GM21367 (cell line): ENCODE data around the gene ACSL6.
"Not testable (repeated sequence)": the region's sequence is repeated elsewhere in the genome, so short reads cannot be mapped to it uniquely, and the experiment has no call there.

ENCODE experiments used
- ATAC-seq: cut with Tn5 transposase; IDR thresholded peaks from one replicate; pipeline ENCODE4 v1.9.1; 2021; ENCODE audit not compliant: unreplicated experiment

Gene ACSL6

DNA sequence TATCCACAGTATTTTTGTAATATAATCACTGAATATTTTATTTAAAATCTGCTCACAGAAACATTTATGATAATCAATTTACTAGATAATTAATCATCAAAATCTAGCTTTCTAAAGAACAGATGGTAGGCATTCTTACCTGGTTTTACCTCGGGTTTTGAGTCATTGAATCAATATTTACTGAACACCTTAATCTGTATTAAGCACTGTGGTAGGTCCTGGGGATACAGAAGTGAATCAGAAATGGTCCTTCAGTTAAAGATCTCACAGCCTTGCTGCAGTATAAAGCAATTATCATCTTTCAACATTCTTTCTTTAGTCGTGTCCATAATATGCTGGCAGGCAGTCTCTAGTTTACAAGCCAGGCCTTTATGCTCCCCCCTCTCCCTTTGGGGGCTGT, 64.0 kb downstream of the ACSL6 start:
- ATAC-seq = no peak

DNA sequence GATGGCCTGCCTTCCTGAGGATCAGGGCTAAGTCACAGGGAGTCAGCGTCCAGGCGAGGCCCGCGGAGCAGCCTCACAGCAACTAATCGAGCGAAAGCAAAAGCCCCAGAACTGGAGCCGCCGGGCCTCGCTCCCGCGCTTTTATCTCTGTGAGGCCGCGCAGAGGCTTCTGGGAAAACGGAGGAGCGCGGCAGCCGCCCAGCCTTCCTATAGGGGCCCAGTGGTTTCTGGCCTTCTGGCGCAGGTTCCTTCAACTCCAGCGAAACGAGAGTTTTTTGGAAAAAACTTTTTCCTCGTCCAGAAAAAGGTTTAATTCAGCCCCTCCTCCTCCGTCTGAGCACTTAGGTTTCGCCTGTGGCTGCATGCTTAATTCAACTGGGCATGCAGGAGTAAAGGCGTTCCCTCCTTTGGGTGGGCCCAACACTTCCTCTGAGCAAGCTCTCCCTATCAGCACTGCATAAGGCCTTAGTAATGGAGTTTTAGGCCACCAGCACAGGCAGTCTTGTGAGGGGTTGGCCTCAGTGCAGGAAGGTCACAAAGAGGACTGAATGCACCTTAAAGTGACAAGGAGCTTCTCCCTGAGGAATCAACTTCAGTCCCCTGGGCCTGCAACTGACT, 65.8 kb downstream of the ACSL6 start, which contains the start of gene MEIKIN:
Gene MEIKIN (minus strand): TSS at position 113 of the 618 bp plus-strand sequence. CDS start 158 bp downstream, outside the sequence.
- ATAC-seq = no peak

DNA sequence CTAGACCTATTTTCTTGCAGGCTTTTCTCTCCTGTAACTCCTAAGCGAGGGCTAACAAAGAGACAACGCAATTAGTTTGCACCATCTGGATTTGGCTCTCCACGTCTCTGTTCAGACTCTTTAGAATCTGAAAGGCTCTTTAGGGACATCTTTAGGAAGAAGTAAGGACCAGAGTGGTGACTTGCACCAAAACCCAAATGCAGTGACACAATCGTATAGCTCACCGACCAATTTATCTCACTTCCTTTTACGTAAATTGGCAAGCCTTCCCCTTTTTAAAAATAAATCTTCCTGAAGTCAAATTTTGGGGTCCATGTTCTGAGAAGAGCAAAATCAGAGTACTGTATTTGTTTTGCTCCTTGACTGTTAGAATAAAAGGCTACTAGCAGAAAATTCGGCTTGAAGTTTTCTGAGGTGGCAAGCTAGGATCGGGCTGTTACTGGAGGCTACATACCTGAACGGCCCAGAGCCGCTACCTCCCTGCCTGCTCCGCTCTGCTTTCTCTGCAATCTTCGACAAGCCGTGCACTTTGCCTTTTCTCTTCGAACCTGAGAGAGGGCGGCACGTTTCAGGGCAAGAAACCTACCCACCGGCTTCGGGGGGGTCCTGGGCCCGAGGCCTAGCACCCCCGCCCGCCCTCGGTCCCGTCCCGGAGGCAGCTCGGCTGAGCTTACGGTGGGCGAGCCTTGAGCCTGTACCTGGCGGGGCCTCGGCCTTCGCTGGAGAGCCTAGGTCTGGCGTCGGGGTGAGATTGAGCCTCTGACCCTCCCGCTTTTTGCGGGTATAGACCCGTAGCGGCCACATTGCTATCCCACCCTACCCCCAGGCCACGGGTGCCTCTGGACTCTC, 66.5 kb downstream of the ACSL6 start:
- no peak for ATAC-seq

- no peak for ATAC-seq
These were observed 67.5 kb downstream of the ACSL6 start for GRCh38 chr5:131943916-131944315.

DNA sequence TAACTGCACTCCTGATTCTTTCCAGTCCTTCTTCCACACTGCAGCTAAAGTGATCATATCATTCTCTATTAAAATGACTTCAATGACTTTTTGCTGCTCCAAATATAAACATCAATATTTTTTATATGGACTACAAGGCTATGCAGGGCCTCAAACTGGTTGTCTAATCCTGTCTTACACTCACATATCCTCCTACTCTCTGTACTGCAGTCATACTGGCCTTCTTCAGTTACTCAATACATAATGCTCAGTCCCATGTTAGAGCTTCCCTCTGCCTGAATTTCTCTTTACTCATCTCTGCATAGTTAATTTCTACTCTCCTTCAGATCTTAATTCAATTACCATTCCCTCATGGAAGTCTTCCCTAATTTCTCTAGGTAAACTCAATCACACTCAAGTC, 69.4 kb downstream of the ACSL6 start:
- ATAC-seq = no peak

DNA sequence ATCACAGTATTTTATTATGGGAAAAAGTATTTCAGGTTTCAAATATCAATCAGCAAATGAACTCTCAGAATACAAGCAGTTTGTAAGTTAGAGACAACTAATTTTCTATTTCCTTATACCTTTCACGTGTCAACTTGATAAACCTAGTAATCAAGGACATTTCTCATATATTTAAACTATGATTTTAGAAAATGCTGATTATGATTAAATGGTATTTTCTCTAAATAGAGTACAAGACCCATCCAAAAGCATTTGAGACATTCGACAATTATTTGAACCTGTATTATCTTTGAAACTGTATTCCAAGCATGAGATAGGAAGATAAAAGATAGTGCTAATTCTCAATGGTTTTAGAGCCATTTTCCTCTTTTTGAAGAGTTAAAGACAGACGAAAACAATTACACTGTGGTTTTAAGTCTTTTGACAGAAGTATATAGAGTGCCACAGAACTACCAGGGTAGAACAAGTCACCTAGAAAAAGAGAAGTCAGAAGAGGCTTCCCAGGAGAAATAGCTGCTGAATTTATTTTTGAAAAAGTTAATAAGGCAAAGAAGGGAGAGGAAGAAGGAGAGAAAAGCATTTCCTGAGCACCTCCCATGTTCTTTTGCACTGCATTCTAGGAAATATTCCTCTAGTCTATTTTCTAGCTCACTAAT, 71.6 kb downstream of the ACSL6 start:
- no peak for ATAC-seq

DNA sequence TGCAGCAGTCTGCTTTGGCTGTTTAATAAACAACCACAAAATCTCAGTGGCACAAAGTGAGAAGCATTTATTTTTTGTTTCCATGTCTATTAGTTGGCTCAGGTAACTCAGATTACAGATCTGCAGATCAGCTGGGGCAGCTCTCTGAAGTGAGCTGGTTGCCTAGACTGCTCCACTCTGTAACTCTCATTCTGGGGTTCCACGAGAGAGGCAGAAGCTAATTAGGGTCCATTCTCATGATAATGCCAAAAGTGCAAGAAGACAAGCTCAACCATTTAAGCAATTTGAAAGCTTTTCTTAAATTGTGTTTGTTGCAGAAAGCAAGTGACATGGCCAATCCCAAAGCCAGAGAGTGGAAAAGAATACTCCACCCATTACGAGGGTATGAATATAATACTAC, 79.2 kb downstream of the ACSL6 start:
- ATAC-seq = no peak

- ATAC-seq = no peak
These were observed 82.5 kb downstream of the ACSL6 start for GRCh38 chr5:131928957-131929356.

GRCh38 chr5:131926168-131926567, 85.3 kb downstream of the ACSL6 start:
- no peak for ATAC-seq

- no peak for ATAC-seq
These were observed 95.0 kb downstream of the ACSL6 start for GRCh38 chr5:131916481-131916880.

DNA sequence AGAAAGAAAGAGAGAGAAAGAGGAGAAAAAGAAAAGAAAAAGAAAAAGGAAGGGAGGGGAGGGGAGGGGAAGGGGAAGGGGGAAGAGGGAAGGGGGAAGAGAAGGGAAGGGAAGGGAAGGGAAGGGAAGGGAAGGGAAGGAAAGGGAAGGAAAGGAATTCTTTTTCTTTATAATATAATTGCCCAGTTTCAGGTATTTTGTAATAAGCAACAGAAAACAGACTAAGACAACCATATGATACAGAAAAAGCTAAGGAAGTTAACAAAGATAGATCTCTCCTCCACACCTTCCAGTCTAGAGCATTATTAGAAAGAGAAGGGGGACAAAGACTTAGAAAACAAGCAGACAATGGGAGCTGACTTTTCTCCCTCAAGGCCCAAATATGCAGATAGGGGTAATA, 97.0 kb downstream of the ACSL6 start:
- ATAC-seq = no peak

DNA sequence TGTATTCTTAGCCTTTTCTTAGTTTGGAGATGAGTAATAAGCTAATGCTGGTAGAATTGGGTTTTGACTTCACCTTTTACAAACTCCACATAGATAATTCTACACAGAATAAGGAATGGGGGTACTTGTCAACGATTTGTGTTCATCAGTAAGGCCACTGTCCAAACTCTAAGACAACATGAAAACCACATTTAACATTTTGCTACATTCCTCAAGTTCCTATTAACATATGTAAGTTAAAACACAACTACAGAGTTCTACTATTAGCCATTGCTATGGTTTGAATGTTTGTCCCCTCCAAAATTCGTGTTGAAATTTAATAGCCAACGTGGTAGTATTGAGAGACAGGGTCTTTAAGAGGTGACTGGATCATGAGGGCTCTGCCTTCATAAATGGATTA, 97.9 kb downstream of the ACSL6 start:
- ATAC-seq = no peak

DNA sequence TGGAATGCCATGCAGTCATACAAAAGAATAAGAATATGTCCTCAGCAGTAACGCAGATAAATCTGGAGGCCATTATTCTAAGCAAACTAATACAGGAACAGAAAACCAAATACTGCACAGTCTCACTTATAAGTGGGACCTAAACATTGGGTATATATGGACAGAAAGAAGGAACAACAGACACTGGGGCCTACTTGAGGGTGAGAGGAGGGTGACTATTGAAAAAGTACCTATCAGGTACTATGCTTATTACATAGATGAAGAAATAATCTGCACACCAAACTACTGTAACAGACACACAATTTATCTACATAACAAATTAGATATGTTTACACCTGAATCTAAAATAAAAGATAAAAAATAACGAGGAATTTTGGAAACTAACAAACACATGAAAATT, 104.8 kb downstream of the ACSL6 start:
- ATAC-seq = no peak

- ATAC-seq = not testable (repeated sequence)
These were observed 109.2 kb downstream of the ACSL6 start for GRCh38 chr5:131902266-131902665.
